ENCODE results near the gene OR5H2. TPM values are rescaled to one million over a fixed set of nuclear protein-coding genes. Genes with fewer than 3 reads are reported as not detected.

OR5H2 gene
- total RNA-seq (2022; extraction: Qiagen RNA extraction; ENCODE audit: low read depth) = not detected in 5 replicates

DNA sequence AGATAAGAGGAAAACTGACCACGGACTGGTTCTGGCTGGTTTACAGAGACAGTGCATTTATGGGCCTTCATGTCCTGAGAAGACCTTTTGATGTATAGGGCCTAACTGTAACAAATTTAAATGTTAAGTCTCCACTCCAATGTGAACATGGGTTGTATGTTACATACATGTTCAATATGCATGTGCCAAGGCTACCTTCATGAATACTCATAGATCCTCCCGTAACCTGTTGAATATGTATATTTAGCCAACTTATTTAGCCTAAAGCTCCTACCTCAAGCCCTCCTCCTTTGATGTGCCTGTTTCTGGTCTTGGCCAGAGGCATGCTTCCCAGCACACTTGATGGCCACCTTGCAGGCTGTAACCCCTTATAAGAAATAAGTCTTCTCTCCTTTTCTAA lies at the start of gene OR5H2:
Gene OR5H2, plus strand, starts transcription at position 301 of the 400 bp plus-strand sequence. CDS start 398 bp downstream, outside the sequence.

GRCh38 chr3:98263944-98264343 lies 18.4 kb upstream of the OR5H2 start, which contains the start of gene OR5H6:
Gene OR5H6 (plus strand): TSS chr3:98264244. CDS start chr3:98264333, 89 bp downstream.

Other genes with a start within 250 kb of the OR5H2 start
- not detected in 5 replicates for gene GABRR3, start 247.2 kb upstream of the OR5H2 start, total RNA-seq (2022; extraction: Qiagen RNA extraction; ENCODE audit: low read depth)
- not detected in 5 replicates for gene OR5AC2, start 195.3 kb upstream of the OR5H2 start, total RNA-seq (2022; extraction: Qiagen RNA extraction; ENCODE audit: low read depth)
- not detected in 5 replicates for gene OR5H1, start 151.8 kb upstream of the OR5H2 start, total RNA-seq (2022; extraction: Qiagen RNA extraction; ENCODE audit: low read depth)
- gene OR5H14, start 135.0 kb upstream of the OR5H2 start, total RNA-seq (2022; extraction: Qiagen RNA extraction; ENCODE audit: low read depth) = not detected in 5 replicates
- gene OR5H15, start 115.8 kb upstream of the OR5H2 start, total RNA-seq (2022; extraction: Qiagen RNA extraction; ENCODE audit: low read depth) = not detected in 5 replicates
- gene OR5H6, start 18.3 kb upstream of the OR5H2 start, total RNA-seq (2022; extraction: Qiagen RNA extraction; ENCODE audit: low read depth) = not detected in 5 replicates
- gene OR5K4, start 71.3 kb downstream of the OR5H2 start, total RNA-seq (2022; extraction: Qiagen RNA extraction; ENCODE audit: low read depth) = not detected in 5 replicates
- gene OR5K3, start 108.2 kb downstream of the OR5H2 start, total RNA-seq (2022; extraction: Qiagen RNA extraction; ENCODE audit: low read depth) = not detected in 5 replicates
- not detected in 5 replicates for gene OR5K1, start 180.7 kb downstream of the OR5H2 start, total RNA-seq (2022; extraction: Qiagen RNA extraction; ENCODE audit: low read depth)
- gene OR5K2, start 215.2 kb downstream of the OR5H2 start, total RNA-seq (2022; extraction: Qiagen RNA extraction; ENCODE audit: low read depth) = not detected in 5 replicates
- 46.0 to 68.6 TPM (median 61.1 TPM) in 5 replicates for gene CLDND1, start 240.4 kb downstream of the OR5H2 start, total RNA-seq (2022; extraction: Qiagen RNA extraction; ENCODE audit: low read depth)
- not detected in 5 replicates for gene GPR15, start 249.5 kb downstream of the OR5H2 start, total RNA-seq (2022; extraction: Qiagen RNA extraction; ENCODE audit: low read depth)